Cardiac fibroblast (primary cell): Measurements from ENCODE around the gene RASA2.

ENCODE experiments used
- DNase-seq, 2 donors: peaks; one replicate each; pipeline versions ENCODE4 v3.0.0 to v3.0.0-alpha.2; 2010; ENCODE audit warnings: low read depth in 2 of 2
- H3K4me3 ChIP-seq, 2 donors: replicated peaks in 1 of 2; 1 replicate in 1 of 2; 2 replicates in 1 of 2; pipeline ENCODE4 v1.5.1; 2011; ENCODE audit warnings: low read depth in 2 of 2, low read length in 2 of 2, mild to moderate bottlenecking in 2 of 2, moderate library complexity in 1 of 2
- CTCF ChIP-seq: IDR thresholded peaks from one replicate; pipeline ENCODE4 v1.5.1; 2011; ENCODE audit warnings: low read depth, mild to moderate bottlenecking, low read length, inconsistent platforms

RASA2 gene

GRCh38 chr3:141651409-141651808 is 164.6 kb downstream of the RASA2 start:
- H3K4me3 ChIP-seq = no peak overlapping the region
- no peak for TF ChIP-seq CTCF
- no peak for DNase-seq

- TF ChIP-seq CTCF = no peak
- no peak for DNase-seq
- no peak overlapping the region for H3K4me3 ChIP-seq
Observed at GRCh38 chr3:141652349-141652748, 165.5 kb downstream of the RASA2 start.

- H3K4me3 ChIP-seq = no peak overlapping the region
- TF ChIP-seq CTCF = no peak
- no peak for DNase-seq
Observed at GRCh38 chr3:141653847-141654246, 167.0 kb downstream of the RASA2 start.

- no peak for DNase-seq
- no peak for TF ChIP-seq CTCF
- H3K4me3 ChIP-seq = no peak overlapping the region
Observed at GRCh38 chr3:141655801-141656200, 169.0 kb downstream of the RASA2 start.

GRCh38 chr3:141656771-141657170 is 169.9 kb downstream of the RASA2 start:
- DNase-seq = peak; percentile 67 to 81
- TF ChIP-seq CTCF = no peak

GRCh38 chr3:141657516-141657915 is 170.7 kb downstream of the RASA2 start:
- no peak overlapping the region for H3K4me3 ChIP-seq
- no peak for DNase-seq
- TF ChIP-seq CTCF = no peak

More at GRCh38 chr3:141656771-141657170, 169.9 kb downstream of the RASA2 start:
- no peak overlapping the region for H3K4me3 ChIP-seq

- no peak for TF ChIP-seq CTCF
- DNase-seq = peak; percentile 27 to 37
- peak overlapping the region; percentile 59 to 61 for H3K4me3 ChIP-seq
Observed at GRCh38 chr3:141659821-141660613, 173.2 kb downstream of the RASA2 start.
